Endothelial cell (in vitro differentiated cells): ENCODE data around the gene ZNF580. TPM values are rescaled to one million over a fixed set of nuclear protein-coding genes. Genes with fewer than 3 reads are reported as not detected.

Experiments used
- DNase-seq: peaks from one replicate; pipeline ENCODE4 v3.0.0; 2021; ENCODE audit warnings: low spot score
- H3K27ac Mint-ChIP-seq: one replicate; pipeline ENCODE4 v1.8.0; 2021; ENCODE audit warnings: mixed read lengths, inconsistent platforms; ENCODE audit not compliant: unreplicated experiment
- H3K27me3 Mint-ChIP-seq: one replicate; pipeline ENCODE4 v1.8.0; 2021; ENCODE audit warnings: mild to moderate bottlenecking, moderate library complexity, mixed read lengths, inconsistent platforms; ENCODE audit not compliant: unreplicated experiment
- H3K36me3 Mint-ChIP-seq: one replicate; pipeline ENCODE4 v1.8.0; 2021; ENCODE audit warnings: mild to moderate bottlenecking, low read depth, mixed read lengths, inconsistent platforms; ENCODE audit not compliant: unreplicated experiment
- H3K4me1 Mint-ChIP-seq: one replicate; pipeline ENCODE4 v1.8.0; 2021; ENCODE audit warnings: mild to moderate bottlenecking, mixed read lengths, inconsistent platforms; ENCODE audit not compliant: unreplicated experiment
- H3K4me3 Mint-ChIP-seq: one replicate; pipeline ENCODE4 v1.8.0; 2021; ENCODE audit warnings: mild to moderate bottlenecking, mixed read lengths, inconsistent platforms; ENCODE audit not compliant: unreplicated experiment
- H3K9me3 Mint-ChIP-seq: one replicate; pipeline ENCODE4 v1.8.0; 2021; ENCODE audit warnings: mixed read lengths, inconsistent platforms; ENCODE audit not compliant: unreplicated experiment
- total RNA-seq: library from RNA; stranded (reverse); fragmentation: NEBNext Ultra II Directional; extraction: Animal tissue kit (Norgen Biotek cat#: 25700); gene quantifications from one replicate; pipeline ENCODE4 v1.2.1, GENCODE V29; 2021; ENCODE audit not compliant: unreplicated experiment
- TF ChIP-seq, protein P1 (sequence below): fragments of 200-600 bp; sonication (generic); IDR thresholded peaks from one replicate; pipeline ENCODE4 v1.5.0; 2021; ENCODE audit warnings: antibody characterized with exemption; ENCODE audit not compliant: unreplicated experiment

Gene ZNF580
- total RNA-seq, 1 donor from 2014 or later: 34.0 TPM

GRCh38 chr19:55623130-55623529 is 17.7 kb upstream of the ZNF580 start:
- TF ChIP-seq, protein P1, sequence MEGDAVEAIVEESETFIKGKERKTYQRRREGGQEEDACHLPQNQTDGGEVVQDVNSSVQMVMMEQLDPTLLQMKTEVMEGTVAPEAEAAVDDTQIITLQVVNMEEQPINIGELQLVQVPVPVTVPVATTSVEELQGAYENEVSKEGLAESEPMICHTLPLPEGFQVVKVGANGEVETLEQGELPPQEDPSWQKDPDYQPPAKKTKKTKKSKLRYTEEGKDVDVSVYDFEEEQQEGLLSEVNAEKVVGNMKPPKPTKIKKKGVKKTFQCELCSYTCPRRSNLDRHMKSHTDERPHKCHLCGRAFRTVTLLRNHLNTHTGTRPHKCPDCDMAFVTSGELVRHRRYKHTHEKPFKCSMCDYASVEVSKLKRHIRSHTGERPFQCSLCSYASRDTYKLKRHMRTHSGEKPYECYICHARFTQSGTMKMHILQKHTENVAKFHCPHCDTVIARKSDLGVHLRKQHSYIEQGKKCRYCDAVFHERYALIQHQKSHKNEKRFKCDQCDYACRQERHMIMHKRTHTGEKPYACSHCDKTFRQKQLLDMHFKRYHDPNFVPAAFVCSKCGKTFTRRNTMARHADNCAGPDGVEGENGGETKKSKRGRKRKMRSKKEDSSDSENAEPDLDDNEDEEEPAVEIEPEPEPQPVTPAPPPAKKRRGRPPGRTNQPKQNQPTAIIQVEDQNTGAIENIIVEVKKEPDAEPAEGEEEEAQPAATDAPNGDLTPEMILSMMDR: no peak
- H3K4me3 Mint-ChIP-seq: peak overlapping the region; percentile 89
- peaks cover 7% of the 10 kb centered on the region for H3K36me3 Mint-ChIP-seq
- H3K27me3 Mint-ChIP-seq: peaks cover 7% of the 10 kb centered on the region
- H3K27ac Mint-ChIP-seq: peak overlapping the region; percentile 74
- no peak for DNase-seq
- no peaks in the 10 kb centered on the region for H3K9me3 Mint-ChIP-seq
- H3K4me1 Mint-ChIP-seq: peaks cover 16% of the 10 kb centered on the region

DNA sequence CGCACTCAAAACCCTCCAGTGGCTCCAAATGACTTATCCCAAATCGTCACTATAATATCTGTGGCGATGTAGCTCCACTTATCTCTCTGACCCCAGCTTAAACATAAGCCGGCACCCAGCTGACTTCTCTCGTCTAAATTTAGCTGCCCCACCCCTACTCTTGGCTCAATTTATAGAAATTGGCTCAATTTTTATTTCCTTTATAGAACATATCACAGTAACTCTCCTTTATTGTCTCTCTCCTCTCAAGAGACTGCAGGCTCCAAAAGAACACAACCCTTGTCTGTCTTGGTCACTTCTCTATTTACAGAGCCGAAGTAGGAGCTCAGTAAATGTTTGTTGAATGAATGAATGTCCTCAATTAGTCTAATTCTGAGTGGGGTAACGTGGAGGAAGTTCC is 17.2 kb upstream of the ZNF580 start:
- Mint-ChIP-seq H3K36me3 (peaks cover 7% of the 10 kb centered on the region), H3K9me3 (no peaks in the 10 kb centered on the region), H3K27me3 (peaks cover 7% of the 10 kb centered on the region), H3K4me3 (peak overlapping the region; percentile 89), H3K4me1 (peaks cover 16% of the 10 kb centered on the region), H3K27ac (peak overlapping the region; percentile 74)
- no peak for DNase-seq
- TF ChIP-seq, protein P1: no peak

- Mint-ChIP-seq H3K27me3 (peaks cover 7% of the 10 kb centered on the region), H3K36me3 (peaks cover 7% of the 10 kb centered on the region), H3K9me3 (no peaks in the 10 kb centered on the region), H3K4me1 (peaks cover 16% of the 10 kb centered on the region), H3K4me3 (peak within 1 kb of the TSS; percentile 89), H3K27ac (peak within 1 kb of the TSS; percentile 74)
- peak; percentile 97 for DNase-seq
- TF ChIP-seq, protein P1: no peak
These were observed 16.4 kb upstream of the ZNF580 start, which contains the start of gene ZNF784 for GRCh38 chr19:55624109-55625003. Gene ZNF784, minus strand, starts transcription at chr19:55624566. Its CDS starts 5 bp downstream, at chr19:55624561.

DNA sequence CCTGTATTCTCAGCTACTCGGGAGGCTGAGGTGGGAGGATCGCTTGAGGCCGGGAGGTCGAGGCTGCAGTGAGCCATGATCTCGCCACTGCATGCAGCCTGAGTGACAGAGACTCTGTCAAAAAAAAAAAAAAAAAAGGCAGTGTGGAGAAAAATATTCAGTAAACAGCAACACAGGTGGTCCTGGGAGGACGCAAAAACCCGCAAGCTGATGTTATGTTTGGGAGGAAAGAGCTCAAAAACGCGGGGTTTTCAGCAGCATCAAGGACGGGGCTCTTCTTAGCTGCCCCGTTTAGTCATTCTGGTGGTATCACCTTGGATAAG is 15.8 kb upstream of the ZNF580 start:
- Mint-ChIP-seq H3K4me3 (peak overlapping the region; percentile 89), H3K4me1 (peaks cover 16% of the 10 kb centered on the region), H3K9me3 (no peaks in the 10 kb centered on the region), H3K36me3 (peaks cover 7% of the 10 kb centered on the region), H3K27me3 (peaks cover 7% of the 10 kb centered on the region), H3K27ac (peak overlapping the region; percentile 74)
- TF ChIP-seq, protein P1: no peak
- DNase-seq: no peak

- Mint-ChIP-seq H3K4me1 (peaks cover 16% of the 10 kb centered on the region), H3K4me3 (no peak overlapping the region), H3K27me3 (peaks cover 7% of the 10 kb centered on the region), H3K36me3 (peaks cover 7% of the 10 kb centered on the region), H3K9me3 (no peaks in the 10 kb centered on the region), H3K27ac (no peak overlapping the region)
- no peak for DNase-seq
- TF ChIP-seq, protein P1: no peak
These were observed 14.5 kb upstream of the ZNF580 start for GRCh38 chr19:55626350-55626749.
